ENCODE measurements around the gene DPP4.

DPP4 gene

DNA sequence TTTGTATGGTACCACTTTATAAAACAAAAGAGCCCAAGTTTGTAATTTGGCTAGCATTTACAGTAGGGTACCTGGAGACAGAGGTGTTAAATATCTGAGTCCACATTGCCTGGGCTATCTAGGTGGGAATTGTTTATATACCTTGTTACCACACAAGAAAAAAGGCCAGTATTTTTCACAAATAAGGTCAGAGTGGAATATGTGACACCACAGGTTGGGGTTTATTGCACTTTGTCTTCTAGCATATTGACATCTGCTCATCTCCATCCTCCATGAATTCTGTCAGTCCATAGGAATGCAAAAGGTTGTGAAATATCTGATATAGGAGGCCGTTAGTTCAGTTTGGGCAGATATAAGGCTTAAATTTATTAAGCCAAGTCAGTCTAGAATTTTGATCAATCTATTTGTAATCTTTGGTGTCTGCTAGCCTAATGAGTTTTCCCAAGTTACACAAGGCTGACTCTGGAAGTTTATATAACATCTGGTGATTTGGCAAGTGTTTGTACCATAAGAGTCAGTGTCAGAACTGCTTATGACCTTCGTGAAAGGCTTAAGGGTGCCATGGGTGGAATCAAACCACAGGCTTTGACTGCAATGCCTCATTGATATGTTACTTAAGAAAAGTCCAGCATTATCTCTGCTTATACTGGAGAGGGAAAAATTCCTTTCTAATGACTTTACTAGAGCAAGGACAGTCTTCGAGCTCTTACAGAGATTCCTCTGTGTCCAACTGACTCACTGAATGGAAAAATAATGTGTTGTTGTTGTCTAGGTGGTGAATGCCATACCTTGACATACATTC lies 11.3 kb upstream of the DPP4 start:
- ChIA-PET CTCF (no interaction called here), POLR2A (no interaction called here)
- TF ChIP-seq ZNF747 (tag by site-specific recombination; IDR thresholded peaks at IDR 0.05) (no peak), ZNF274 (IDR thresholded peaks at IDR 0.05; ENCODE audit: low read length) (no peak), ZNF274 (tag by site-specific recombination; IDR thresholded peaks at IDR 0.05; ENCODE audit: borderline replicate concordance) (no peak), ZFP3 (tag by site-specific recombination; IDR thresholded peaks at IDR 0.05; ENCODE audit: low read depth) (no peak), ZNF530 (tag by site-specific recombination; IDR thresholded peaks at IDR 0.05; ENCODE audit: low read depth) (no peak), ZNF701 (tag by site-specific recombination; IDR thresholded peaks at IDR 0.05) (no peak), ZNF521 (tag by site-specific recombination; IDR thresholded peaks at IDR 0.05) (no peak), GLIS2 (tag by site-specific recombination; IDR thresholded peaks at IDR 0.05) (no peak), ZNF600 (tag by site-specific recombination; IDR thresholded peaks at IDR 0.05) (no peak), WT1 (tag by site-specific recombination; IDR thresholded peaks at IDR 0.05) (no peak)
- TF ChIP-seq, protein P1, sequence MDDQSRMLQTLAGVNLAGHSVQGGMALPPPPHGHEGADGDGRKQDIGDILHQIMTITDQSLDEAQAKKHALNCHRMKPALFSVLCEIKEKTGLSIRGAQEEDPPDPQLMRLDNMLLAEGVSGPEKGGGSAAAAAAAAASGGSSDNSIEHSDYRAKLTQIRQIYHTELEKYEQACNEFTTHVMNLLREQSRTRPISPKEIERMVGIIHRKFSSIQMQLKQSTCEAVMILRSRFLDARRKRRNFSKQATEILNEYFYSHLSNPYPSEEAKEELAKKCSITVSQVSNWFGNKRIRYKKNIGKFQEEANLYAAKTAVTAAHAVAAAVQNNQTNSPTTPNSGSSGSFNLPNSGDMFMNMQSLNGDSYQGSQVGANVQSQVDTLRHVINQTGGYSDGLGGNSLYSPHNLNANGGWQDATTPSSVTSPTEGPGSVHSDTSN (CRISPR knock-in tag; IDR thresholded peaks at IDR 0.05), result no peak
- TF ChIP-seq, protein P2, sequence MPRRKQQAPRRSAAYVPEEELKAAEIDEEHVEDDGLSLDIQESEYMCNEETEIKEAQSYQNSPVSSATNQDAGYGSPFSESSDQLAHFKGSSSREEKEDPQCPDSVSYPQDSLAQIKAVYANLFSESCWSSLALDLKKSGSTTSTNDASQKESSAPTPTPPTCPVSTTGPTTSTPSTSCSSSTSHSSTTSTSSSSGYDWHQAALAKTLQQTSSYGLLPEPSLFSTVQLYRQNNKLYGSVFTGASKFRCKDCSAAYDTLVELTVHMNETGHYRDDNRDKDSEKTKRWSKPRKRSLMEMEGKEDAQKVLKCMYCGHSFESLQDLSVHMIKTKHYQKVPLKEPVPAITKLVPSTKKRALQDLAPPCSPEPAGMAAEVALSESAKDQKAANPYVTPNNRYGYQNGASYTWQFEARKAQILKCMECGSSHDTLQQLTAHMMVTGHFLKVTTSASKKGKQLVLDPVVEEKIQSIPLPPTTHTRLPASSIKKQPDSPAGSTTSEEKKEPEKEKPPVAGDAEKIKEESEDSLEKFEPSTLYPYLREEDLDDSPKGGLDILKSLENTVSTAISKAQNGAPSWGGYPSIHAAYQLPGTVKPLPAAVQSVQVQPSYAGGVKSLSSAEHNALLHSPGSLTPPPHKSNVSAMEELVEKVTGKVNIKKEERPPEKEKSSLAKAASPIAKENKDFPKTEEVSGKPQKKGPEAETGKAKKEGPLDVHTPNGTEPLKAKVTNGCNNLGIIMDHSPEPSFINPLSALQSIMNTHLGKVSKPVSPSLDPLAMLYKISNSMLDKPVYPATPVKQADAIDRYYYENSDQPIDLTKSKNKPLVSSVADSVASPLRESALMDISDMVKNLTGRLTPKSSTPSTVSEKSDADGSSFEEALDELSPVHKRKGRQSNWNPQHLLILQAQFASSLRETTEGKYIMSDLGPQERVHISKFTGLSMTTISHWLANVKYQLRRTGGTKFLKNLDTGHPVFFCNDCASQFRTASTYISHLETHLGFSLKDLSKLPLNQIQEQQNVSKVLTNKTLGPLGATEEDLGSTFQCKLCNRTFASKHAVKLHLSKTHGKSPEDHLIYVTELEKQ (tag by site-specific recombination; IDR thresholded peaks at IDR 0.05; ENCODE audit: borderline replicate concordance), result no peak
- Histone ChIP-seq H3K9me3 (ENCODE audit: control insufficient read depth, insufficient read depth, low read depth, low read length) (no peaks in the 10 kb centered on the region), H3K4me1 (ENCODE audit: control insufficient read depth, insufficient read depth, low read length) (no peaks in the 10 kb centered on the region), H3K36me3 (ENCODE audit: control insufficient read depth in 2 of 2, insufficient read depth in 1 of 2, low read length in 2 of 2) (no peaks in the 10 kb centered on the region), H3K4me3 (ENCODE audit: low read depth, low read length) (no peak overlapping the region), H3K27ac (ENCODE audit: extremely low read depth, low read depth, low read length) (no peak overlapping the region)

DNA sequence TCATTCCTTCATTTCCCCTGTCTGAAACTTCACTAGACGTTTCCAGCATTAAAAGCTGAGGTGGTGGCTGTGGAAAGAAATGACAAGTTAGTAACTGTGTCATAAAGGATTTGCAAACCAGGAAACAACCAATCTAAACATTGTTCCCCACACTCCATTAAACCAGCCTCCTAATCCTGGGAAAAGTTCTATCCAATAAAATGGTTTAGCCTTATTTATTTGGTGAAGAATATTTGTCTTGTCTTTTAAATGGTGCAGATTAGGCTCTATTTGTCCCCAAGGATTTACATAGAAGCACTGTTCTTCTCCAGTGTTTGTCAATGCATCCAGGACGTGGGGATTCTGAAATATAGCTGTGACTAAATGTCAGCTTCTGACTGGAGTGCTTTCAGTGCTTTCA lies 10.5 kb upstream of the DPP4 start:
- no peak overlapping the region for H3K27ac ChIP-seq (ENCODE audit: extremely low read depth, low read depth, low read length)
- H3K4me1 ChIP-seq (ENCODE audit: control insufficient read depth, insufficient read depth, low read length), result no peaks in the 10 kb centered on the region
- no peaks in the 10 kb centered on the region for H3K9me3 ChIP-seq (ENCODE audit: control insufficient read depth, insufficient read depth, low read depth, low read length)
- no peaks in the 10 kb centered on the region for H3K36me3 ChIP-seq (ENCODE audit: control insufficient read depth in 2 of 2, insufficient read depth in 1 of 2, low read length in 2 of 2)
- no peak overlapping the region for H3K4me3 ChIP-seq (ENCODE audit: low read depth, low read length)
- ChIA-PET CTCF (no interaction called here), POLR2A (no interaction called here)
- no peak for TF ChIP-seq ZNF121 (tag by site-specific recombination; IDR thresholded peaks at IDR 0.05)
- no peak for TF ChIP-seq ZNF548 (tag by site-specific recombination; IDR thresholded peaks at IDR 0.05)
- TF ChIP-seq, protein P3, sequence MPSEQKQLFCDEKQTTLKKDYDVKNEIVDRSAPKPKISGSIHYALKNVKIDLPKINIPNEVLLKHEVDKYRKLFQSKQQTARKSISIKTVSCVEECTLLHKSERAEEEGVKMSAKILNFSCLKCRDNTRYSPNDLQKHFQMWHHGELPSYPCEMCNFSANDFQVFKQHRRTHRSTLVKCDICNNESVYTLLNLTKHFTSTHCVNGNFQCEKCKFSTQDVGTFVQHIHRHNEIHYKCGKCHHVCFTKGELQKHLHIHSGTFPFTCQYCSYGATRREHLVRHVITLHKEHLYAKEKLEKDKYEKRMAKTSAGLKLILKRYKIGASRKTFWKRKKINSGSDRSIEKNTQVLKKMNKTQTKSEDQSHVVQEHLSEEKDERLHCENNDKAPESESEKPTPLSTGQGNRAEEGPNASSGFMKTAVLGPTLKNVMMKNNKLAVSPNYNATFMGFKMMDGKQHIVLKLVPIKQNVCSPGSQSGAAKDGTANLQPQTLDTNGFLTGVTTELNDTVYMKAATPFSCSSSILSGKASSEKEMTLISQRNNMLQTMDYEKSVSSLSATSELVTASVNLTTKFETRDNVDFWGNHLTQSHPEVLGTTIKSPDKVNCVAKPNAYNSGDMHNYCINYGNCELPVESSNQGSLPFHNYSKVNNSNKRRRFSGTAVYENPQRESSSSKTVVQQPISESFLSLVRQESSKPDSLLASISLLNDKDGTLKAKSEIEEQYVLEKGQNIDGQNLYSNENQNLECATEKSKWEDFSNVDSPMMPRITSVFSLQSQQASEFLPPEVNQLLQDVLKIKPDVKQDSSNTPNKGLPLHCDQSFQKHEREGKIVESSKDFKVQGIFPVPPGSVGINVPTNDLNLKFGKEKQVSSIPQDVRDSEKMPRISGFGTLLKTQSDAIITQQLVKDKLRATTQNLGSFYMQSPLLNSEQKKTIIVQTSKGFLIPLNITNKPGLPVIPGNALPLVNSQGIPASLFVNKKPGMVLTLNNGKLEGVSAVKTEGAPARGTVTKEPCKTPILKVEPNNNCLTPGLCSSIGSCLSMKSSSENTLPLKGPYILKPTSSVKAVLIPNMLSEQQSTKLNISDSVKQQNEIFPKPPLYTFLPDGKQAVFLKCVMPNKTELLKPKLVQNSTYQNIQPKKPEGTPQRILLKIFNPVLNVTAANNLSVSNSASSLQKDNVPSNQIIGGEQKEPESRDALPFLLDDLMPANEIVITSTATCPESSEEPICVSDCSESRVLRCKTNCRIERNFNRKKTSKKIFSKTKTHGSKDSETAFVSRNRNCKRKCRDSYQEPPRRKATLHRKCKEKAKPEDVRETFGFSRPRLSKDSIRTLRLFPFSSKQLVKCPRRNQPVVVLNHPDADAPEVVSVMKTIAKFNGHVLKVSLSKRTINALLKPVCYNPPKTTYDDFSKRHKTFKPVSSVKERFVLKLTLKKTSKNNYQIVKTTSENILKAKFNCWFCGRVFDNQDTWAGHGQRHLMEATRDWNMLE (tag by site-specific recombination; conservative IDR thresholded peaks at IDR 0.05; ENCODE audit: low read depth), result no peak
- TF ChIP-seq ZNF426 (tag by site-specific recombination; IDR thresholded peaks at IDR 0.05), result no peak
- TF ChIP-seq, protein P4, sequence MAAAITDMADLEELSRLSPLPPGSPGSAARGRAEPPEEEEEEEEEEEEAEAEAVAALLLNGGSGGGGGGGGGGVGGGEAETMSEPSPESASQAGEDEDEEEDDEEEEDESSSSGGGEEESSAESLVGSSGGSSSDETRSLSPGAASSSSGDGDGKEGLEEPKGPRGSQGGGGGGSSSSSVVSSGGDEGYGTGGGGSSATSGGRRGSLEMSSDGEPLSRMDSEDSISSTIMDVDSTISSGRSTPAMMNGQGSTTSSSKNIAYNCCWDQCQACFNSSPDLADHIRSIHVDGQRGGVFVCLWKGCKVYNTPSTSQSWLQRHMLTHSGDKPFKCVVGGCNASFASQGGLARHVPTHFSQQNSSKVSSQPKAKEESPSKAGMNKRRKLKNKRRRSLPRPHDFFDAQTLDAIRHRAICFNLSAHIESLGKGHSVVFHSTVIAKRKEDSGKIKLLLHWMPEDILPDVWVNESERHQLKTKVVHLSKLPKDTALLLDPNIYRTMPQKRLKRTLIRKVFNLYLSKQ (tag by site-specific recombination; IDR thresholded peaks at IDR 0.05; ENCODE audit: borderline replicate concordance), result no peak
- TF ChIP-seq KLF7 (tag by site-specific recombination; IDR thresholded peaks at IDR 0.05; ENCODE audit: borderline replicate concordance), result no peak
- no peak for TF ChIP-seq GLI4 (tag by site-specific recombination; IDR thresholded peaks at IDR 0.05)
- TF ChIP-seq, protein P5, sequence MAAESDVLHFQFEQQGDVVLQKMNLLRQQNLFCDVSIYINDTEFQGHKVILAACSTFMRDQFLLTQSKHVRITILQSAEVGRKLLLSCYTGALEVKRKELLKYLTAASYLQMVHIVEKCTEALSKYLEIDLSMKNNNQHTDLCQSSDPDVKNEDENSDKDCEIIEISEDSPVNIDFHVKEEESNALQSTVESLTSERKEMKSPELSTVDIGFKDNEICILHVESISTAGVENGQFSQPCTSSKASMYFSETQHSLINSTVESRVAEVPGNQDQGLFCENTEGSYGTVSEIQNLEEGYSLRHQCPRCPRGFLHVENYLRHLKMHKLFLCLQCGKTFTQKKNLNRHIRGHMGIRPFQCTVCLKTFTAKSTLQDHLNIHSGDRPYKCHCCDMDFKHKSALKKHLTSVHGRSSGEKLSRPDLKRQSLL (tag by site-specific recombination; IDR thresholded peaks at IDR 0.05), result no peak
- TF ChIP-seq ZNF48 (tag by site-specific recombination; IDR thresholded peaks at IDR 0.05), result no peak
- no peak for TF ChIP-seq ZBTB7A (tag by site-specific recombination; IDR thresholded peaks at IDR 0.05; ENCODE audit: low read depth)
- TF ChIP-seq ZFP41 (tag by site-specific recombination; IDR thresholded peaks at IDR 0.05; ENCODE audit: borderline replicate concordance), result no peak

Data from HEK293 (cell line).